ENCODE results near the gene MTTP.

The MTTP gene

GRCh38 chr4:99642725-99643489, 68.3 kb downstream of the MTTP start:
- no peak for DNase-seq (ENCODE audit: low read depth)

- no peak for DNase-seq (ENCODE audit: low read depth)
Measured at GRCh38 chr4:99644453-99644852, 69.8 kb downstream of the MTTP start.

- DNase-seq (ENCODE audit: low read depth) = no peak
Measured at GRCh38 chr4:99645036-99645435, 70.4 kb downstream of the MTTP start.

GRCh38 chr4:99645638-99646037, 71.0 kb downstream of the MTTP start:
- no peak for DNase-seq (ENCODE audit: low read depth)

GRCh38 chr4:99647071-99647470, 72.4 kb downstream of the MTTP start:
- DNase-seq (ENCODE audit: low read depth) = no peak

- DNase-seq (ENCODE audit: low read depth) = no peak
Measured at GRCh38 chr4:99648321-99648720, 73.7 kb downstream of the MTTP start.

GRCh38 chr4:99649208-99649607, 74.6 kb downstream of the MTTP start:
- DNase-seq (ENCODE audit: low read depth) = no peak

- DNase-seq (ENCODE audit: low read depth) = no peak
Measured at GRCh38 chr4:99649778-99650177, 75.2 kb downstream of the MTTP start.

GRCh38 chr4:99651016-99651769, 76.6 kb downstream of the MTTP start:
- no peak for DNase-seq (ENCODE audit: low read depth)

- no peak for DNase-seq (ENCODE audit: low read depth)
Measured at GRCh38 chr4:99651811-99652485, 77.3 kb downstream of the MTTP start.

GRCh38 chr4:99652596-99653436, 78.2 kb downstream of the MTTP start:
- DNase-seq (ENCODE audit: low read depth) = no peak

- DNase-seq (ENCODE audit: low read depth) = no peak
Measured at GRCh38 chr4:99653916-99654315, 79.3 kb downstream of the MTTP start.

GRCh38 chr4:99654361-99654761, 79.7 kb downstream of the MTTP start:
- DNase-seq (ENCODE audit: low read depth) = no peak

- no peak for DNase-seq (ENCODE audit: low read depth)
Measured at GRCh38 chr4:99655308-99656081, 80.9 kb downstream of the MTTP start.

- no peak for DNase-seq (ENCODE audit: low read depth)
Measured at GRCh38 chr4:99657798-99658197, 83.2 kb downstream of the MTTP start, which contains the start of gene C4orf54. TSS of gene C4orf54 (minus strand) at chr4:99657828. CDS start at chr4:99654648, 3,180 bp downstream.

- DNase-seq (ENCODE audit: low read depth) = no peak
Measured at GRCh38 chr4:99658666-99659065, 84.0 kb downstream of the MTTP start.

GRCh38 chr4:99661907-99662306, 87.3 kb downstream of the MTTP start:
- DNase-seq (ENCODE audit: low read depth) = no peak

- DNase-seq (ENCODE audit: low read depth) = no peak
Measured at GRCh38 chr4:99664716-99665115, 90.1 kb downstream of the MTTP start.

- DNase-seq (ENCODE audit: low read depth) = no peak
Measured at GRCh38 chr4:99665983-99666382, 91.4 kb downstream of the MTTP start.

GRCh38 chr4:99668472-99668871, 93.8 kb downstream of the MTTP start:
- no peak for DNase-seq (ENCODE audit: low read depth)

GRCh38 chr4:99669084-99669483, 94.5 kb downstream of the MTTP start:
- no peak for DNase-seq (ENCODE audit: low read depth)

All from HS-5 (cell line).